ENCODE results near the gene GNAS-AS1. TPM values are rescaled to one million over a fixed set of nuclear protein-coding genes. Genes with fewer than 3 reads are reported as not detected.

GNAS-AS1 gene
- total and polyA plus RNA-seq, 2 experiments from 2014 or later = 12.3 to 15.0 TPM

DNA sequence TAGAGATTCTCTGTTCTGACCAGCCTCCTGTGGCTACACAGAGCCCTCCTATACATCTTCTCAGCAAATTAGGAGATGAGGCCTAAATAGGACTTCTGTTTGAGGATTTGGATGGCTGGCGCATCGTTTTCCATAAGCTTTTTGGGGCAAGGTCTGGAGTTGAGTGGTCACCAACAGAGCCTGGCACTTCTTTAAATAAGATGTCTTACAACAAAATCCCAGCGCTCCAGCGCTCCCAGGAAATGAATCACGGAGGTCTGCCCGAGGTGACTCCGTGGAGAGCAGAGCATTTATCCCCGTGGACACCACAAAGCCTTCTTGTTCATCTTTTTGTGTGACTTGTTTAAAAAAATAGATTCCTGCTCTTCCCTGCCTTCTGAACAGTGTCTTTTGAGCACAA, 75.3 kb downstream of the GNAS-AS1 start:
- no peaks in the 10 kb centered on the region for H3K79me2 ChIP-seq (replicated peaks; ENCODE audit: insufficient read depth)
- Mint-ChIP-seq H3K9me3 (no peaks in the 10 kb centered on the region), H3K4me1 (no peaks in the 10 kb centered on the region; the same call in 2 of the 3 replicates), H3K27me3 (ENCODE audit: insufficient read depth, low read depth, poor library complexity) (peaks cover 3% of the 10 kb centered on the region), H3K27ac (no peak overlapping the region), H3K36me3 (ENCODE audit: low read depth) (no peaks in the 10 kb centered on the region), H3K4me3 (no peak overlapping the region)
- no peak for DNase-seq (ENCODE audit: low spot score)
- H3K27ac ChIP-seq (ENCODE audit: low read depth) = no peak overlapping the region
- no peaks in the 10 kb centered on the region for H4K20me1 ChIP-seq (replicated peaks; ENCODE audit: insufficient read depth)
- TF ChIP-seq, protein P1, sequence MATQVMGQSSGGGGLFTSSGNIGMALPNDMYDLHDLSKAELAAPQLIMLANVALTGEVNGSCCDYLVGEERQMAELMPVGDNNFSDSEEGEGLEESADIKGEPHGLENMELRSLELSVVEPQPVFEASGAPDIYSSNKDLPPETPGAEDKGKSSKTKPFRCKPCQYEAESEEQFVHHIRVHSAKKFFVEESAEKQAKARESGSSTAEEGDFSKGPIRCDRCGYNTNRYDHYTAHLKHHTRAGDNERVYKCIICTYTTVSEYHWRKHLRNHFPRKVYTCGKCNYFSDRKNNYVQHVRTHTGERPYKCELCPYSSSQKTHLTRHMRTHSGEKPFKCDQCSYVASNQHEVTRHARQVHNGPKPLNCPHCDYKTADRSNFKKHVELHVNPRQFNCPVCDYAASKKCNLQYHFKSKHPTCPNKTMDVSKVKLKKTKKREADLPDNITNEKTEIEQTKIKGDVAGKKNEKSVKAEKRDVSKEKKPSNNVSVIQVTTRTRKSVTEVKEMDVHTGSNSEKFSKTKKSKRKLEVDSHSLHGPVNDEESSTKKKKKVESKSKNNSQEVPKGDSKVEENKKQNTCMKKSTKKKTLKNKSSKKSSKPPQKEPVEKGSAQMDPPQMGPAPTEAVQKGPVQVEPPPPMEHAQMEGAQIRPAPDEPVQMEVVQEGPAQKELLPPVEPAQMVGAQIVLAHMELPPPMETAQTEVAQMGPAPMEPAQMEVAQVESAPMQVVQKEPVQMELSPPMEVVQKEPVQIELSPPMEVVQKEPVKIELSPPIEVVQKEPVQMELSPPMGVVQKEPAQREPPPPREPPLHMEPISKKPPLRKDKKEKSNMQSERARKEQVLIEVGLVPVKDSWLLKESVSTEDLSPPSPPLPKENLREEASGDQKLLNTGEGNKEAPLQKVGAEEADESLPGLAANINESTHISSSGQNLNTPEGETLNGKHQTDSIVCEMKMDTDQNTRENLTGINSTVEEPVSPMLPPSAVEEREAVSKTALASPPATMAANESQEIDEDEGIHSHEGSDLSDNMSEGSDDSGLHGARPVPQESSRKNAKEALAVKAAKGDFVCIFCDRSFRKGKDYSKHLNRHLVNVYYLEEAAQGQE (IDR thresholded peaks at IDR 0.05; ENCODE audit: unreplicated experiment) = no peak
- TF ChIP-seq NANOG (IDR thresholded peaks at IDR 0.05; ENCODE audit: borderline replicate concordance) (no peak), JUNB (IDR thresholded peaks at IDR 0.05; ENCODE audit: unreplicated experiment) (no peak), EZH2 (IDR thresholded peaks at IDR 0.05; ENCODE audit: low read depth, unreplicated experiment) (no peak), POLR2AphosphoS5 (IDR thresholded peaks at IDR 0.05; ENCODE audit: low read depth) (no peak), STAT1 (IDR thresholded peaks at IDR 0.05; ENCODE audit: unreplicated experiment) (no peak), CREB1 (CRISPR knock-in tag; IDR thresholded peaks at IDR 0.05; ENCODE audit: low read depth) (no peak), EZH2phosphoT487 (IDR thresholded peaks at IDR 0.05; ENCODE audit: unreplicated experiment) (no peak), ZNF331 (CRISPR knock-in tag; IDR thresholded peaks at IDR 0.05; ENCODE audit: low read depth) (no peak), ZNF114 (CRISPR knock-in tag; IDR thresholded peaks at IDR 0.05) (no peak)
- TF ChIP-seq, protein P2, sequence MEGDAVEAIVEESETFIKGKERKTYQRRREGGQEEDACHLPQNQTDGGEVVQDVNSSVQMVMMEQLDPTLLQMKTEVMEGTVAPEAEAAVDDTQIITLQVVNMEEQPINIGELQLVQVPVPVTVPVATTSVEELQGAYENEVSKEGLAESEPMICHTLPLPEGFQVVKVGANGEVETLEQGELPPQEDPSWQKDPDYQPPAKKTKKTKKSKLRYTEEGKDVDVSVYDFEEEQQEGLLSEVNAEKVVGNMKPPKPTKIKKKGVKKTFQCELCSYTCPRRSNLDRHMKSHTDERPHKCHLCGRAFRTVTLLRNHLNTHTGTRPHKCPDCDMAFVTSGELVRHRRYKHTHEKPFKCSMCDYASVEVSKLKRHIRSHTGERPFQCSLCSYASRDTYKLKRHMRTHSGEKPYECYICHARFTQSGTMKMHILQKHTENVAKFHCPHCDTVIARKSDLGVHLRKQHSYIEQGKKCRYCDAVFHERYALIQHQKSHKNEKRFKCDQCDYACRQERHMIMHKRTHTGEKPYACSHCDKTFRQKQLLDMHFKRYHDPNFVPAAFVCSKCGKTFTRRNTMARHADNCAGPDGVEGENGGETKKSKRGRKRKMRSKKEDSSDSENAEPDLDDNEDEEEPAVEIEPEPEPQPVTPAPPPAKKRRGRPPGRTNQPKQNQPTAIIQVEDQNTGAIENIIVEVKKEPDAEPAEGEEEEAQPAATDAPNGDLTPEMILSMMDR (conservative IDR thresholded peaks at IDR 0.05; ENCODE audit: low read depth in 2 of 2) = no peak
- TF ChIP-seq, protein P3, sequence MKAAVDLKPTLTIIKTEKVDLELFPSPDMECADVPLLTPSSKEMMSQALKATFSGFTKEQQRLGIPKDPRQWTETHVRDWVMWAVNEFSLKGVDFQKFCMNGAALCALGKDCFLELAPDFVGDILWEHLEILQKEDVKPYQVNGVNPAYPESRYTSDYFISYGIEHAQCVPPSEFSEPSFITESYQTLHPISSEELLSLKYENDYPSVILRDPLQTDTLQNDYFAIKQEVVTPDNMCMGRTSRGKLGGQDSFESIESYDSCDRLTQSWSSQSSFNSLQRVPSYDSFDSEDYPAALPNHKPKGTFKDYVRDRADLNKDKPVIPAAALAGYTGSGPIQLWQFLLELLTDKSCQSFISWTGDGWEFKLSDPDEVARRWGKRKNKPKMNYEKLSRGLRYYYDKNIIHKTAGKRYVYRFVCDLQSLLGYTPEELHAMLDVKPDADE (IDR thresholded peaks at IDR 0.05) = no peak
- TF ChIP-seq, protein P4, sequence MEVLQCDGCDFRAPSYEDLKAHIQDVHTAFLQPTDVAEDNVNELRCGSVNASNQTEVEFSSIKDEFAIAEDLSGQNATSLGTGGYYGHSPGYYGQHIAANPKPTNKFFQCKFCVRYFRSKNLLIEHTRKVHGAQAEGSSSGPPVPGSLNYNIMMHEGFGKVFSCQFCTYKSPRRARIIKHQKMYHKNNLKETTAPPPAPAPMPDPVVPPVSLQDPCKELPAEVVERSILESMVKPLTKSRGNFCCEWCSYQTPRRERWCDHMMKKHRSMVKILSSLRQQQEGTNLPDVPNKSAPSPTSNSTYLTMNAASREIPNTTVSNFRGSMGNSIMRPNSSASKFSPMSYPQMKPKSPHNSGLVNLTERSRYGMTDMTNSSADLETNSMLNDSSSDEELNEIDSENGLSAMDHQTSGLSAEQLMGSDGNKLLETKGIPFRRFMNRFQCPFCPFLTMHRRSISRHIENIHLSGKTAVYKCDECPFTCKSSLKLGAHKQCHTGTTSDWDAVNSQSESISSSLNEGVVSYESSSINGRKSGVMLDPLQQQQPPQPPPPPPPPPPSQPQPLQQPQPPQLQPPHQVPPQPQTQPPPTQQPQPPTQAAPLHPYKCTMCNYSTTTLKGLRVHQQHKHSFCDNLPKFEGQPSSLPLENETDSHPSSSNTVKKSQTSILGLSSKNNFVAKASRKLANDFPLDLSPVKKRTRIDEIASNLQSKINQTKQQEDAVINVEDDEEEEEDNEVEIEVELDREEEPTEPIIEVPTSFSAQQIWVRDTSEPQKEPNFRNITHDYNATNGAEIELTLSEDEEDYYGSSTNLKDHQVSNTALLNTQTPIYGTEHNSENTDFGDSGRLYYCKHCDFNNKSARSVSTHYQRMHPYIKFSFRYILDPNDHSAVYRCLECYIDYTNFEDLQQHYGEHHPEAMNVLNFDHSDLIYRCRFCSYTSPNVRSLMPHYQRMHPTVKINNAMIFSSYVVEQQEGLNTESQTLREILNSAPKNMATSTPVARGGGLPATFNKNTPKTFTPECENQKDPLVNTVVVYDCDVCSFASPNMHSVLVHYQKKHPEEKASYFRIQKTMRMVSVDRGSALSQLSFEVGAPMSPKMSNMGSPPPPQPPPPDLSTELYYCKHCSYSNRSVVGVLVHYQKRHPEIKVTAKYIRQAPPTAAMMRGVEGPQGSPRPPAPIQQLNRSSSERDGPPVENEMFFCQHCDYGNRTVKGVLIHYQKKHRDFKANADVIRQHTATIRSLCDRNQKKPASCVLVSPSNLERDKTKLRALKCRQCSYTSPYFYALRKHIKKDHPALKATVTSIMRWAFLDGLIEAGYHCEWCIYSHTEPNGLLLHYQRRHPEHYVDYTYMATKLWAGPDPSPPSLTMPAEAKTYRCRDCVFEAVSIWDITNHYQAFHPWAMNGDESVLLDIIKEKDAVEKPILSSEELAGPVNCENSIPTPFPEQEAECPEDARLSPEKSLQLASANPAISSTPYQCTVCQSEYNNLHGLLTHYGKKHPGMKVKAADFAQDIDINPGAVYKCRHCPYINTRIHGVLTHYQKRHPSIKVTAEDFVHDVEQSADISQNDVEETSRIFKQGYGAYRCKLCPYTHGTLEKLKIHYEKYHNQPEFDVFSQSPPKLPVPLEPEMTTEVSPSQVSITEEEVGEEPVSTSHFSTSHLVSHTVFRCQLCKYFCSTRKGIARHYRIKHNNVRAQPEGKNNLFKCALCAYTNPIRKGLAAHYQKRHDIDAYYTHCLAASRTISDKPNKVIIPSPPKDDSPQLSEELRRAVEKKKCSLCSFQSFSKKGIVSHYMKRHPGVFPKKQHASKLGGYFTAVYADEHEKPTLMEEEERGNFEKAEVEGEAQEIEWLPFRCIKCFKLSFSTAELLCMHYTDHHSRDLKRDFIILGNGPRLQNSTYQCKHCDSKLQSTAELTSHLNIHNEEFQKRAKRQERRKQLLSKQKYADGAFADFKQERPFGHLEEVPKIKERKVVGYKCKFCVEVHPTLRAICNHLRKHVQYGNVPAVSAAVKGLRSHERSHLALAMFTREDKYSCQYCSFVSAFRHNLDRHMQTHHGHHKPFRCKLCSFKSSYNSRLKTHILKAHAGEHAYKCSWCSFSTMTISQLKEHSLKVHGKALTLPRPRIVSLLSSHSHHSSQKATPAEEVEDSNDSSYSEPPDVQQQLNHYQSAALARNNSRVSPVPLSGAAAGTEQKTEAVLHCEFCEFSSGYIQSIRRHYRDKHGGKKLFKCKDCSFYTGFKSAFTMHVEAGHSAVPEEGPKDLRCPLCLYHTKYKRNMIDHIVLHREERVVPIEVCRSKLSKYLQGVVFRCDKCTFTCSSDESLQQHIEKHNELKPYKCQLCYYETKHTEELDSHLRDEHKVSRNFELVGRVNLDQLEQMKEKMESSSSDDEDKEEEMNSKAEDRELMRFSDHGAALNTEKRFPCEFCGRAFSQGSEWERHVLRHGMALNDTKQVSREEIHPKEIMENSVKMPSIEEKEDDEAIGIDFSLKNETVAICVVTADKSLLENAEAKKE (CRISPR knock-in tag; IDR thresholded peaks at IDR 0.05) = no peak
- H3K9me2 ChIP-seq (ENCODE audit: insufficient read depth) = 0 out of 2 replicates have a peak, but pooled peaks cover 10% of the 10 kb centered on the region
- no peak overlapping the region for H3K4me3 ChIP-seq
- H3K27me3 ChIP-seq (ENCODE audit: insufficient read depth) = no peaks in the 10 kb centered on the region
- H2AFZ ChIP-seq = no peak overlapping the region
- ATAC-seq = no peak
- no peaks in the 10 kb centered on the region for H3K4me1 ChIP-seq (ENCODE audit: insufficient read depth)
- no peaks in the 10 kb centered on the region for H3F3A ChIP-seq (replicated peaks; ENCODE audit: low read depth)
- H3K4me2 ChIP-seq = no peak overlapping the region
- H3K36me3 ChIP-seq (ENCODE audit: insufficient read depth) = no peaks in the 10 kb centered on the region
